Measurements from ENCODE around the gene PRKD3.
A peak's percentile ranks its signal among the peaks of the same experiment; 100 is the strongest.

Gene PRKD3

DNA sequence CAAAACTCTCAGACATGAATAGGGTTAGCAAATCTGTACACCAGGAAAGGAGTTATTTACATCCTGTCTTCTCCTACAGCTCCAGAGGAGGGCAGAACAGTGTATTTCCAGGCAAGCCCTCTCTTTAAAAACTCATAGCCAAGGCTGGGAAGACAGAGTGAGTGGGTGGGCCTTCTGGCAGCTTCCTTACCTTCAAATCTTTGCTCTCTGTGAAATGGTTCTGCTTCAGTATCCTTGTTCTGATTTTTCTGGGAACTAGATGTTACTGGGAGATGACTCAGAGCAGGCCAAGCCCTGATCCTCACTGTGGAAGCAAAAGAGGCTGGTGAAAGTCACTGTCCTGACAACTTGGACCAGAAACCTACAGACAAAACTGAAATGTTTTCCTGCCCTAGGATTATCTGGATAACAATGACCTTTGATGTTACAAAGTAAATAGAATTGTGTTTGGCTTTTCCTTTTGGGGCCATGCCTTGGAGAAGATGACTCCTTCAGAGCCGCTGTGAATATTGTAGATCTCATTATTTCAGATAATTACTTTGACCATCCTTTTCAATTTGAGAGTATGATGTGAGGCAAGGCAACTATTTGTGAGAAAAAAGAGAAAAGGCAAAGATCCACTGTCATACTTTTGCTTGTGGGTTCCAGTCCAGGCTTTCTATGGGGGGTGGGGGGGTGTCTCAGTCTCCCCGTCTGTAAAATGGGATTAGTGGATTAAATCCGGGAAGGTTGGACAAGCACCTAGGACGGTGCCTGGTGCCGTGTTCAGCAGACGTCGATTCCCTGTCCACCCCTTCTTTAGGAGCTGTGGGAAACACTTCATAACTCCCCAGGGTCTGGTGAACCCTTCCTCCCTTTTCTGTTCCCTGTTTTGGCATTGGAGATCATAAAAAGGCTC lies 19.2 kb upstream of the PRKD3 start:
- peak overlapping the region; percentile 88 for H3K9ac ChIP-seq (ENCODE audit: low read length)
- peaks cover 8% of the 10 kb centered on the region for H3K4me1 ChIP-seq (ENCODE audit: control insufficient read depth, insufficient read depth, low read depth, low read length)
- no peak overlapping the region for H2BK120ac ChIP-seq (ENCODE audit: low read depth, low read length)
- peak overlapping the region; percentile 41 for H4K91ac ChIP-seq (ENCODE audit: low read length)
- no peak overlapping the region for H3K18ac ChIP-seq (ENCODE audit: low read depth in 1 of 2, low read length in 2 of 2)
- H3K4me2 ChIP-seq (ENCODE audit: low read length, poor library complexity, severe bottlenecking), result no peak overlapping the region
- no peak overlapping the region for H3K14ac ChIP-seq (ENCODE audit: low read length in 2 of 2)
- no peaks in the 10 kb centered on the region for H3K27me3 ChIP-seq (ENCODE audit: control insufficient read depth in 1 of 2, insufficient read depth in 1 of 2, low read length in 2 of 2)
- H3K23ac ChIP-seq (ENCODE audit: low read length in 2 of 2), result no peak overlapping the region
- 79% methylated on average over 6 of the region's 7 CpGs for WGBS
- H3K27ac ChIP-seq (ENCODE audit: low read length, poor library complexity, severe bottlenecking), result peak overlapping the region; percentile 19
- H3K4me3 ChIP-seq (ENCODE audit: insufficient read depth in 1 of 2, low read depth in 1 of 2, low read length in 2 of 2), result peak overlapping the region in 1 of 2 experiments; percentile 83
- DNase-seq, result peak; percentile 67
- no peak overlapping the region for H2BK5ac ChIP-seq (ENCODE audit: low read depth, low read length, poor library complexity, severe bottlenecking)
- peak overlapping the region; percentile 95 for H2AFZ ChIP-seq (ENCODE audit: low read depth, low read length)
- no peaks in the 10 kb centered on the region for H3K79me1 ChIP-seq (replicated peaks; ENCODE audit: low read length, poor library complexity, severe bottlenecking)
- H3K4ac ChIP-seq (ENCODE audit: low read depth in 1 of 2, low read length in 2 of 2), result no peak overlapping the region
- H2AK5ac ChIP-seq (ENCODE audit: low read length, severe bottlenecking), result no peak overlapping the region
- no peak overlapping the region for H2BK12ac ChIP-seq (ENCODE audit: low read length in 2 of 2)
- no peak overlapping the region for H2BK15ac ChIP-seq (ENCODE audit: low read depth, poor library complexity, severe bottlenecking)
- peak overlapping the region; percentile 66 for H4K8ac ChIP-seq (ENCODE audit: low read length)
- H3K9me3 ChIP-seq (ENCODE audit: control insufficient read depth, low read length), result no peaks in the 10 kb centered on the region
- no peaks in the 10 kb centered on the region for H3K36me3 ChIP-seq (ENCODE audit: control insufficient read depth in 1 of 2, insufficient read depth in 2 of 2, low read depth in 1 of 2, low read length in 2 of 2)

DNA sequence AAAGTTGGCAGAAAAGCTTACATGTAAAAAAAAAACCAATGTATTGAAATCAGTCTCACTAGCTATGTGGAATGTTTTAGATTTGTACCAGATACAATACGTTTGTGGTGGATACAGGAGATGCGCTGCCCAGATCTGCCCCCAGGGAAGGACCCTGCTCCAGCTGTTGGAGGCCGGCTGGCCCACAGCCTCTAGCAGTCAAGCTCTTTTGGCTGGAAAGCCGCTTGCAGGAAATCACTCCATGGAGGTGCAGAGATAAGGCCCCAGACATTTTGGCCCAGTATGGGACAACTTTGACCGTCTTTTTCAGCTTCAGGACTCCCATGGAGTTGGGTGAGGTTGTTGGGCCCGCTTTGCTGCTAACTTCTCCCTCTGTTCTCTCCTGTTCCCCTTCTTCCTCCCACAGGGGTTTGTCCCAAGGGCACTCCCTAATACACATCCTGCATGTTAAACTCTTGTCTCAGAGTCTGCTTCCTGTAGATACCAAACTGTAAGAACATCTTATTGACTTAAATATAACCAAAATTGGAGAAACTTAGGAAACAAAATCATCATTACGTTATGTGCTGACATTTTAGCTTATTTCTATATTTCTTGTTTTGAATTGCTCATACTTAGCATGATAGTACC lies 18.1 kb upstream of the PRKD3 start:
- Histone ChIP-seq H3K9ac (ENCODE audit: low read length) (no peak overlapping the region), H3K4me1 (ENCODE audit: control insufficient read depth, insufficient read depth, low read depth, low read length) (peaks cover 8% of the 10 kb centered on the region), H3K27ac (ENCODE audit: low read length, poor library complexity, severe bottlenecking) (no peak overlapping the region), H3K9me3 (ENCODE audit: control insufficient read depth, low read length) (no peaks in the 10 kb centered on the region), H4K91ac (ENCODE audit: low read length) (no peak overlapping the region), H2AFZ (ENCODE audit: low read depth, low read length) (no peak overlapping the region), H3K4me2 (ENCODE audit: low read length, poor library complexity, severe bottlenecking) (no peak overlapping the region), H2BK5ac (ENCODE audit: low read depth, low read length, poor library complexity, severe bottlenecking) (no peak overlapping the region), H3K79me1 (replicated peaks; ENCODE audit: low read length, poor library complexity, severe bottlenecking) (no peaks in the 10 kb centered on the region), H3K27me3 (ENCODE audit: control insufficient read depth in 1 of 2, insufficient read depth in 1 of 2, low read length in 2 of 2) (no peaks in the 10 kb centered on the region), H3K18ac (ENCODE audit: low read depth in 1 of 2, low read length in 2 of 2) (no peak overlapping the region), H2BK12ac (ENCODE audit: low read length in 2 of 2) (no peak overlapping the region), H4K8ac (ENCODE audit: low read length) (no peak overlapping the region), H3K14ac (ENCODE audit: low read length in 2 of 2) (no peak overlapping the region), H3K4ac (ENCODE audit: low read depth in 1 of 2, low read length in 2 of 2) (no peak overlapping the region), H2BK15ac (ENCODE audit: low read depth, poor library complexity, severe bottlenecking) (peak overlapping the region; percentile 57), H2BK120ac (ENCODE audit: low read depth, low read length) (no peak overlapping the region), H3K4me3 (ENCODE audit: insufficient read depth in 1 of 2, low read depth in 1 of 2, low read length in 2 of 2) (no peak overlapping the region), H2AK5ac (ENCODE audit: low read length, severe bottlenecking) (no peak overlapping the region), H3K36me3 (ENCODE audit: control insufficient read depth in 1 of 2, insufficient read depth in 2 of 2, low read depth in 1 of 2, low read length in 2 of 2) (no peaks in the 10 kb centered on the region), H3K23ac (ENCODE audit: low read length in 2 of 2) (no peak overlapping the region)
- WGBS, result 77% methylated on average over 6 of the region's 7 CpGs
- no peak for DNase-seq

DNA sequence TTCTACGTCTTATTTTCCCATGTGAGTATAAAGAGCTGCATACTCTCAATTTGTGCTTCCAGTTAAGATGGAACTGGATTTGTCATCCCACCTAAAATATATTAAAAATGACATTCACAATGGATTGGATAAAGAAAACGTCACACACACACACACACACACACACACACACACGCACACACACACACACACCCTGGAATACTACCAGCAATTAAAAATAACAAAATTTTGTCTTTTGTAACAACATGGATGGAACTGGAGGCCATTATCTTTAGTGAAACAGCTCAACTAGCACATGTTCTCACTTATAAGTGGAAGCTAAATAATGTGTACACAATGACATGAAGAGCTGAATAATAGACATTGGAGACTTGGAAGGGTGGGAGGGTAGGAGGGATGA lies 16.0 kb upstream of the PRKD3 start:
- Histone ChIP-seq H4K91ac (ENCODE audit: low read length) (no peak overlapping the region), H4K8ac (ENCODE audit: low read length) (no peak overlapping the region), H2AK5ac (ENCODE audit: low read length, severe bottlenecking) (no peak overlapping the region), H2BK5ac (ENCODE audit: low read depth, low read length, poor library complexity, severe bottlenecking) (no peak overlapping the region), H3K27ac (ENCODE audit: low read length, poor library complexity, severe bottlenecking) (no peak overlapping the region), H3K4me1 (ENCODE audit: control insufficient read depth, insufficient read depth, low read depth, low read length) (peaks cover 8% of the 10 kb centered on the region), H3K14ac (ENCODE audit: low read length in 2 of 2) (no peak overlapping the region), H2BK15ac (ENCODE audit: low read depth, poor library complexity, severe bottlenecking) (no peak overlapping the region), H3K4me3 (ENCODE audit: insufficient read depth in 1 of 2, low read depth in 1 of 2, low read length in 2 of 2) (no peak overlapping the region), H3K23ac (ENCODE audit: low read length in 2 of 2) (no peak overlapping the region), H3K36me3 (ENCODE audit: control insufficient read depth in 1 of 2, insufficient read depth in 2 of 2, low read depth in 1 of 2, low read length in 2 of 2) (no peaks in the 10 kb centered on the region), H3K9ac (ENCODE audit: low read length) (no peak overlapping the region), H2BK12ac (ENCODE audit: low read length in 2 of 2) (no peak overlapping the region), H3K18ac (ENCODE audit: low read depth in 1 of 2, low read length in 2 of 2) (no peak overlapping the region), H3K4ac (ENCODE audit: low read depth in 1 of 2, low read length in 2 of 2) (no peak overlapping the region), H2AFZ (ENCODE audit: low read depth, low read length) (no peak overlapping the region), H3K27me3 (ENCODE audit: control insufficient read depth in 1 of 2, insufficient read depth in 1 of 2, low read length in 2 of 2) (no peaks in the 10 kb centered on the region), H3K4me2 (ENCODE audit: low read length, poor library complexity, severe bottlenecking) (no peak overlapping the region), H3K79me1 (replicated peaks; ENCODE audit: low read length, poor library complexity, severe bottlenecking) (no peaks in the 10 kb centered on the region), H2BK120ac (ENCODE audit: low read depth, low read length) (no peak overlapping the region), H3K9me3 (ENCODE audit: control insufficient read depth, low read length) (no peaks in the 10 kb centered on the region)
- WGBS, result 100% methylated on average over 1 of the region's 3 CpGs
- no peak for DNase-seq

DNA sequence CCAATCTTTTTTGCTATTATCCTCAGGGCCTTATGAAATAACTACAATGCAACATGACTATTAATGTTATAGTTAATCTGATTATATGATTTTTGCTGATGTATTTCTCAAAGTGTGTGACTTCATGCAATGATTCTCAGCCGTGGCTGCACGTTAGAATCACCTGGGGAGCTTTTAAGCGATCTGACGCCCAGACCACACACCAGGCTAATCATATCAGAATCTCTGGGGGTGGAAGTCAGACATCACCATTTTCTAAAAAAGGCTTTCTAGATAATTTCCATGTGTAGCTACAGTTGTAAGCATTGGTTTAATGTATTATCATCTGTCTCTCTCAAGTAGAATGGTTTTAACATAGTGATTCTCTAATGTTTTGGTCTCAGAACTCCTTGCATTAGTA lies 14.3 kb upstream of the PRKD3 start:
- H2BK5ac ChIP-seq (ENCODE audit: low read depth, low read length, poor library complexity, severe bottlenecking), result no peak overlapping the region
- no peak overlapping the region for H3K14ac ChIP-seq (ENCODE audit: low read length in 2 of 2)
- H2BK15ac ChIP-seq (ENCODE audit: low read depth, poor library complexity, severe bottlenecking), result no peak overlapping the region
- no peak overlapping the region for H3K4me2 ChIP-seq (ENCODE audit: low read length, poor library complexity, severe bottlenecking)
- no peak overlapping the region for H4K91ac ChIP-seq (ENCODE audit: low read length)
- no peak for DNase-seq
- no peak overlapping the region for H2BK12ac ChIP-seq (ENCODE audit: low read length in 2 of 2)
- no peak overlapping the region for H3K4ac ChIP-seq (ENCODE audit: low read depth in 1 of 2, low read length in 2 of 2)
- H3K4me1 ChIP-seq (ENCODE audit: control insufficient read depth, insufficient read depth, low read depth, low read length), result peaks cover 1% of the 10 kb centered on the region
- H2BK120ac ChIP-seq (ENCODE audit: low read depth, low read length), result no peak overlapping the region
- WGBS, result 100% methylated on average over 4 of the region's 4 CpGs
- no peak overlapping the region for H3K18ac ChIP-seq (ENCODE audit: low read depth in 1 of 2, low read length in 2 of 2)
- no peak overlapping the region for H2AFZ ChIP-seq (ENCODE audit: low read depth, low read length)
- no peaks in the 10 kb centered on the region for H3K27me3 ChIP-seq (ENCODE audit: control insufficient read depth in 1 of 2, insufficient read depth in 1 of 2, low read length in 2 of 2)
- H3K4me3 ChIP-seq (ENCODE audit: insufficient read depth in 1 of 2, low read depth in 1 of 2, low read length in 2 of 2), result no peak overlapping the region
- H2AK5ac ChIP-seq (ENCODE audit: low read length, severe bottlenecking), result no peak overlapping the region
- H3K27ac ChIP-seq (ENCODE audit: low read length, poor library complexity, severe bottlenecking), result no peak overlapping the region
- H3K36me3 ChIP-seq (ENCODE audit: control insufficient read depth in 1 of 2, insufficient read depth in 2 of 2, low read depth in 1 of 2, low read length in 2 of 2), result no peaks in the 10 kb centered on the region
- no peak overlapping the region for H4K8ac ChIP-seq (ENCODE audit: low read length)
- H3K79me1 ChIP-seq (replicated peaks; ENCODE audit: low read length, poor library complexity, severe bottlenecking), result no peaks in the 10 kb centered on the region
- no peak overlapping the region for H3K9ac ChIP-seq (ENCODE audit: low read length)
- no peaks in the 10 kb centered on the region for H3K9me3 ChIP-seq (ENCODE audit: control insufficient read depth, low read length)
- no peak overlapping the region for H3K23ac ChIP-seq (ENCODE audit: low read length in 2 of 2)
